Left cardiac atrium (tissue), 4 donors: ENCODE measurements around the gene RBKS. TPM values are rescaled to one million over a fixed set of nuclear protein-coding genes. Genes with fewer than 3 reads are reported as not detected.
"Not testable (repeated sequence)": the region's sequence is repeated elsewhere in the genome, so short reads cannot be mapped to it uniquely, and the experiment has no call there.

ENCODE experiments used
- ATAC-seq, 2 donors: fragments of 200-7000 bp; cut with Tn5 transposase; one replicate each; pipeline ENCODE4 v1.9.1; 2020; ENCODE audit warnings: mild to moderate bottlenecking in 2 of 2, moderate library complexity in 2 of 2
- DNase-seq: peaks from one replicate; pipeline ENCODE4 v3.0.0-alpha.2; 2020
- intact Hi-C, 2 donors: fragments of 100-400 bp; cut with DNase I; formaldehyde crosslinking; loops; one replicate each; pipeline versions ENCODE4 v1.14.1 to v1.15.1; 2022 to 2023
- total RNA-seq, 2 donors: library from RNA; stranded (reverse); fragmentation: NEBNext Ultra II Directional; extraction: Animal tissue kit (Norgen Biotek cat#: 25700); gene quantifications; one replicate each; pipeline ENCODE4 v1.2.1, GENCODE V29; 2021
- donor health status: DM: no; HTN: yes; CAD: no.
- donor health status: DM: no; HTN: yes; CAD: no; lungs with severe emphysema.
- donor health status: DM: yes; HTN: yes; CAD: no.
- donor health status: Dilated cardiomyopathy.

Gene RBKS
- total RNA-seq, 2 donors from 2014 or later, result 3.3 TPM

GRCh38 chr2:27754138-27754588 is 136.0 kb downstream of the RBKS start:
- intact Hi-C loops, result loop anchor here in 1 of 2 donors (5.0 to 10.0 kb wide), 2 partner anchors 141 to 698 kb away; partner anchors contain the start of genes BABAM2 and RBKS
- ATAC-seq (peak; percentile 81 to 82), DNase-seq (peak; percentile 81)

GRCh38 chr2:27752551-27753237 is 137.5 kb downstream of the RBKS start:
- intact Hi-C loops, result loop anchor here in 1 of 2 donors (5.0 to 10.0 kb wide), 2 partner anchors 142 to 700 kb away; partner anchors contain the start of genes BABAM2 and RBKS
- DNase-seq, result no peak
- peak in 1 of 2 donors; percentile 6 for ATAC-seq

DNA sequence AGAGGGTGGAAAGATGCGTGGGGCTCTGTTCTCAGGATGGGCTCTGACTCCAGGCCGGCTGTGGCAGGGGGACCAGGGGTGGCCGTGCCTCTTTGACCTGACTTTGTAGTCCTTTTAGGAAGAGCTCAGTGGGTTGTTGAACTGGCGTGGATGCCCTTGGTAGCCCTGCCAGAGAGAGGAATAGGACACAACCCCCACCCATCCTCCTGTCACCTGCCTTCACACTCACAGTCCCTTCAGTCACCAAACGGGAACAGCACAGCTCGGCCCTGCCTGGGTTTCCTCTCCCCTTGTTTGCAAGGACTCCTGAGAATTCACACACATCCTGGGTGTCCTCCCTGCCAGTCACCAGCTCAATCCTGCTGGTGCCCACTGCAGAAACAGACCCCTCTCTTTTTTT is 138.8 kb downstream of the RBKS start:
- DNase-seq (no peak), ATAC-seq (no peak)
- intact Hi-C loops, result loop anchor here in 1 of 2 donors (5.0 to 10.0 kb wide), 2 partner anchors 143 to 701 kb away; partner anchors contain the start of genes BABAM2 and RBKS

GRCh38 chr2:27748803-27749554 is 141.2 kb downstream of the RBKS start:
- DNase-seq, ATAC-seq, intact Hi-C loops: not testable (repeated sequence)

DNA sequence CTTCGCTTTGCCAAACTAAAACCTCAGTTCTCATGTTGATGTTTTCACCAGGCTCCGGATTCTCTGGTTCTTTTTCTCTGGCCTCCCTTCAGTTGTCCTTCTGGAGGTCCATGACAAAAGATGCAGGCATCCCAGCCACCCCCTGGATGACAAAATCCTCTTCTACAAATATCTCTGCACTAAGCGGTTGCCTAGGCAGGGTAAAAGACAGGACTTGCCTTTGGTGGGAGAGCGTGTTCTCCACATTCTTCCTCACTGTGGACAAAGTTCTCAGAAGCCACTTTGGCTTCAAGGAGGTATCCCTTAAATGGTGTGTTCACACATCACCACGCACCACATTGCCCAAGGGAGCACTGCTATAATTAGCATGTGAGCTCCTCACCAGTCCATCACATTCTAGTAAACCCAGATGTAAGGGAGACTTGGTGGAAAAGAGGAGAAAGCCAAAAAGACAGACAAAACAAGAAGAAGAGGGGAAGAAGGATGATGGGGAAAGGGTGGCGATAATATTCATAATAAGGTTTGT is 142.3 kb downstream of the RBKS start:
- peak; percentile 76 to 77 for ATAC-seq
- DNase-seq, result no peak
- intact Hi-C loops, result no loop called here

DNA sequence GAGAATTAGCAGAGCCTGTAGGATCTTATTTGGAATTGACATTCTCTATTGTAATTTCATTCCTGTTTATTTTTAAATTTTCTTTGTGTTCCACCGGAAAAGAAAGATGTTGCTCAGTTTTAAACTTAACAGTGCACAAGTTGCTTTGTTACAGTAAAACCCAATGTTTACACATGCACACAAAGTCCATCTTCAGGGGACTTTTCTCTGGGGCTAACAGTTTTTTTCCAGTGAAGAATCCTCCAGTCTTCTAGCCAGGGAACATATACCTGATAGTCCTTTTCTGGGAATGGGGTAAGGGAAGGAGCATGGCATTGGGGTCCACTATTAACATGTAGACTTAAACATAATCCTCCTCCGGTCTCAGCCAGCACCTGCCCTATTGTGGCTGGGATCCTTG is 143.9 kb downstream of the RBKS start:
- ATAC-seq (no peak), DNase-seq (no peak)
- intact Hi-C loops, result no loop called here

GRCh38 chr2:27745494-27745893 is 144.7 kb downstream of the RBKS start:
- DNase-seq, intact Hi-C loops, ATAC-seq: not testable (repeated sequence)

DNA sequence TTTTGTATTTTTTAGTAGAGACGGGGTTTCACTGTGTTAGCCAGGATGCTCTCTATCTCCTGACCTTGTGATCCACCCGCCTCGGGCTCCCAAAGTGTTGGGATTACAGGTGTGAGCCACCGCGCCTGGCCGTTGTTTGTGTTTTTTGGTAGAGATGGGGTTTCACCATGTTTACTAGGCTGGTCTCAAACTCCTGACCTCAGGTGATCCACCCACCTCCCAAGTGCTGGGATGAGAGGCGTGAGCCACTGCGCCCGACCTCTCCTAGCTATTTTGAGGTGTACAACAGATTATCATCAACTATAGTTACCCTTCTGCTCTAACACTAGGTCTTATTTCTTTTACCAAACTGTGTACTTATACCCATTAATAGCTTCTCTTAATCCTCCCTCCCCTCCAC is 147.6 kb downstream of the RBKS start:
- intact Hi-C loops, result no loop called here
- ATAC-seq, result no peak
- DNase-seq, result no peak

GRCh38 chr2:27741673-27742072 is 148.5 kb downstream of the RBKS start:
- DNase-seq (no peak), ATAC-seq (no peak)
- intact Hi-C loops, result no loop called here

GRCh38 chr2:27739058-27739373 is 151.2 kb downstream of the RBKS start:
- intact Hi-C loops, result no loop called here
- DNase-seq (no peak), ATAC-seq (no peak)

GRCh38 chr2:27738349-27739057 is 151.7 kb downstream of the RBKS start:
- DNase-seq, result no peak
- intact Hi-C loops, result no loop called here

GRCh38 chr2:27737676-27738348 is 152.4 kb downstream of the RBKS start:
- intact Hi-C loops, result no loop called here

More at GRCh38 chr2:27738349-27739057, 151.7 kb downstream of the RBKS start:
- no peak for ATAC-seq

DNA sequence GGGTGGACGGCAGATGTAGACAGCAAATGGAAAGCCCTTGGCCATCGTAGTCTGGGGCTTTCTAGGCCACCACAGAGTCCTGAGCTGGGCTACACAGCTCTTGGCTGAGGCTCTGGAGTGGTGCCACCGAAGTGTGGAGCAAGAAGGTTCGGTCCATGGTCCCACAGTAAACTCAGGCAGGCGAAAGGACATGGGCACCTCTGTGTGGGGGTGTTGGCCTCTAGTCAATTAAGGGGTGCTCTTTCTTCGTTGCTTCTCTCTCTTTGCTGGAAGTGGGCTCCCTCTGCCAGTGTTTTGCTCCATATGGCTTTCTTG is 153.3 kb downstream of the RBKS start:
- intact Hi-C loops, result no loop called here
- no peak for DNase-seq

More at GRCh38 chr2:27737676-27738348, 152.4 kb downstream of the RBKS start:
- DNase-seq (peak; percentile 81), ATAC-seq (peak in 1 of 2 donors; percentile 48)

GRCh38 chr2:27736031-27736889 is 153.9 kb downstream of the RBKS start:
- peak in 1 of 2 donors; percentile 1 for ATAC-seq
- no peak for DNase-seq
- intact Hi-C loops, result no loop called here

More for the DNA sequence above, 153.3 kb downstream of the RBKS start:
- ATAC-seq, result no peak

DNA sequence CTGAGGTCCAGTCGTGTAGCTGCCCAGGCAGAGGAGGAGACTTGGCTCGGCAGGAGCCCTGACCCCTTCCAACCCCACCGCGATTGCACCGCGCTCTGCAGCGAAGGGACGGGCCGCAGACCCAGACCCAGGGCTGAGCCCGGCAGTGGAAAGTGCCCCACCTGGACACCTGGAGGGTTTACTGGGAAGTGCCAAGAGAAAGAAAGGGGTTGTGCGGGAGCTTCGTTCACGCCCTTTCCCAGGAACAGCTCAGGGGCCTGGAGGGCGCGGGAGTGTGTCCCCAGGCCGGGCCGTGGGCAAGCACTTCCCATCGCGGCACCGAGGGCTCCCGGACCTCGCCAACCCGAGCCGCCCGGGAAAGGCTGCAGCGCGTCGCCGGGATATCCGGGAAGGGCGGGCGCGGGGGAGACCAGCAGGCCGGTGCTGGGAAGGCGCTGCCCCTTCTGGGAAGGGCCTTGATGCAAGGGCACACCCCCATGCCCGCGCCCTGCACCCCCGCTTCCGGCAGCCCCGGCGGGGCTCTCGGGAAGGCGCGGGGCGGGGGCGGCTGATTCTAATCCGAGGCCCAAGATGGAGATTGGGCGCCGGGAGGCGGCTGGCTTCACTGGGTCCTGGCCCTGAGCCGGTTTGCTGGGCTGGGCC is 154.8 kb downstream of the RBKS start:
- DNase-seq (peak; percentile 95), ATAC-seq (peak; percentile 94)
- intact Hi-C loops, result no loop called here

DNA sequence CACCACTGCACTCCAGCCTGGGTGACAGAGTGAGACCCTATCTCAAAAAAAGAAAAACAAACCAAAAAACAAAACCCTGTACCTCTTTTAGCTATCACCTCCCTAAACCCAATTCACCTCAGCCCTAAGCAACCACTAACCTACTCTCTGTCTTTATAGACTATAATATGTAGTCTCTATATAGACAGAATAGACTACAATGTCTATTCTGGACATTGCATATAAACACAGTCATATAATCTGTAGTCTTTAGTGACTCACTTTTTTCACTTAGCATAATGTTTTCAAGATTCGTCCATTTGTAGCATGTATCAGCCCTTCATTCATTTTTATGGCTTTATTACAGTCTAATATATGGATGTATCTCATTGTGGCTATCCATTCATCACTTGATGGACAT is 155.9 kb downstream of the RBKS start:
- no peak for ATAC-seq
- intact Hi-C loops, result no loop called here
- DNase-seq, result no peak
